ENCODE measurements around the gene CEND1.

CEND1 gene

GRCh38 chr11:770642-771616 lies 19.0 kb downstream of the CEND1 start:
- no peak overlapping the region for H3K27ac ChIP-seq (ENCODE audit: low read depth, low read length)
- H3K36me3 ChIP-seq (ENCODE audit: control insufficient read depth, low read length) = peaks cover 72% of the 10 kb centered on the region
- peaks cover 6% of the 10 kb centered on the region for H3K4me1 ChIP-seq (ENCODE audit: control insufficient read depth, low read length)
- H3K9me3 ChIP-seq (ENCODE audit: control insufficient read depth, insufficient read depth, low read length) = no peaks in the 10 kb centered on the region
- no peak overlapping the region for H3K4me3 ChIP-seq (ENCODE audit: low read length)
- TF ChIP-seq EZH2phosphoT487 (IDR thresholded peaks at IDR 0.05; ENCODE audit: borderline replicate concordance, low read length) (no peak), CTCF (IDR thresholded peaks at IDR 0.05; ENCODE audit: low read depth, low read length, poor library complexity, severe bottlenecking) (no peak)
- peaks cover 36% of the 10 kb centered on the region for H3K79me2 ChIP-seq (ENCODE audit: control insufficient read depth, low read length)
- peaks cover 9% of the 10 kb centered on the region for H3F3A ChIP-seq (ENCODE audit: control insufficient read depth, insufficient read depth)
- no peaks in the 10 kb centered on the region for H3K27me3 ChIP-seq (ENCODE audit: control insufficient read depth, low read length)
- H4K20me1 ChIP-seq (ENCODE audit: control insufficient read depth, insufficient read depth, low read depth, low read length) = peaks cover 3% of the 10 kb centered on the region; the same call in 1 of the 2 replicates
- H3K9me2 ChIP-seq (replicated peaks; ENCODE audit: control insufficient read depth, low read length) = no peaks in the 10 kb centered on the region
- no peak overlapping the region for H3K4me2 ChIP-seq (ENCODE audit: low read length)

- Histone ChIP-seq H3K27me3 (ENCODE audit: control insufficient read depth, low read length) (no peaks in the 10 kb centered on the region), H3K9me3 (ENCODE audit: control insufficient read depth, insufficient read depth, low read length) (no peaks in the 10 kb centered on the region), H3F3A (ENCODE audit: control insufficient read depth, insufficient read depth) (peaks cover 9% of the 10 kb centered on the region), H3K36me3 (ENCODE audit: control insufficient read depth, low read length) (peaks cover 76% of the 10 kb centered on the region), H4K20me1 (ENCODE audit: control insufficient read depth, insufficient read depth, low read depth, low read length) (peaks cover 3% of the 10 kb centered on the region; the same call in 1 of the 2 replicates), H3K4me1 (ENCODE audit: control insufficient read depth, low read length) (no peaks in the 10 kb centered on the region; the same call in 1 of the 2 replicates), H3K79me2 (ENCODE audit: control insufficient read depth, low read length) (peaks cover 28% of the 10 kb centered on the region), H3K4me3 (ENCODE audit: low read length) (no peak overlapping the region), H3K4me2 (ENCODE audit: low read length) (no peak overlapping the region), H3K27ac (ENCODE audit: low read depth, low read length) (no peak overlapping the region), H3K9me2 (replicated peaks; ENCODE audit: control insufficient read depth, low read length) (no peaks in the 10 kb centered on the region)
- TF ChIP-seq CTCF (IDR thresholded peaks at IDR 0.05; ENCODE audit: low read depth, low read length, poor library complexity, severe bottlenecking) (no peak), EZH2phosphoT487 (IDR thresholded peaks at IDR 0.05; ENCODE audit: borderline replicate concordance, low read length) (no peak)
Measured at GRCh38 chr11:769887-770641, 19.8 kb downstream of the CEND1 start.

- H3K9me3 ChIP-seq (ENCODE audit: control insufficient read depth, insufficient read depth, low read length) = no peaks in the 10 kb centered on the region
- H3K4me1 ChIP-seq (ENCODE audit: control insufficient read depth, low read length) = no peaks in the 10 kb centered on the region
- H3K36me3 ChIP-seq (ENCODE audit: control insufficient read depth, low read length) = peaks cover 74% of the 10 kb centered on the region
- TF ChIP-seq EZH2phosphoT487 (IDR thresholded peaks at IDR 0.05; ENCODE audit: borderline replicate concordance, low read length) = no peak
- TF ChIP-seq CTCF (IDR thresholded peaks at IDR 0.05; ENCODE audit: low read depth, low read length, poor library complexity, severe bottlenecking) = no peak
- H3K79me2 ChIP-seq (ENCODE audit: control insufficient read depth, low read length) = no peaks in the 10 kb centered on the region; the same call in 1 of the 2 replicates
- peaks cover 7% of the 10 kb centered on the region; the same call in 1 of the 2 replicates for H4K20me1 ChIP-seq (ENCODE audit: control insufficient read depth, insufficient read depth, low read depth, low read length)
- H3K9me2 ChIP-seq (replicated peaks; ENCODE audit: control insufficient read depth, low read length) = no peaks in the 10 kb centered on the region
- no peak overlapping the region for H3K4me3 ChIP-seq (ENCODE audit: low read length)
- peaks cover 9% of the 10 kb centered on the region for H3F3A ChIP-seq (ENCODE audit: control insufficient read depth, insufficient read depth)
- H3K4me2 ChIP-seq (ENCODE audit: low read length) = no peak overlapping the region
- H3K27ac ChIP-seq (ENCODE audit: low read depth, low read length) = no peak overlapping the region
- H3K27me3 ChIP-seq (ENCODE audit: control insufficient read depth, low read length) = no peaks in the 10 kb centered on the region
Measured at GRCh38 chr11:767238-767637, 22.7 kb downstream of the CEND1 start.

Data from DOHH2 (cell line).